Stimulated activated CD4-positive, alpha-beta T cell treated with anti-CD3 and anti-CD28 coated beads, Interleukin-4, amount 100 ng/mL, for 4 hours (primary cell): Measurements from ENCODE around the gene BARX2.
A peak's percentile ranks its signal among the peaks of the same experiment; 100 is the strongest.
"Not testable (repeated sequence)": the region's sequence is repeated elsewhere in the genome, so short reads cannot be mapped to it uniquely, and the experiment has no call there.

ENCODE experiments used
- DNase-seq, 2 experiments: peaks; one replicate each; pipeline ENCODE4 v3.0.0-alpha.2; 2020

The BARX2 gene, protein sequence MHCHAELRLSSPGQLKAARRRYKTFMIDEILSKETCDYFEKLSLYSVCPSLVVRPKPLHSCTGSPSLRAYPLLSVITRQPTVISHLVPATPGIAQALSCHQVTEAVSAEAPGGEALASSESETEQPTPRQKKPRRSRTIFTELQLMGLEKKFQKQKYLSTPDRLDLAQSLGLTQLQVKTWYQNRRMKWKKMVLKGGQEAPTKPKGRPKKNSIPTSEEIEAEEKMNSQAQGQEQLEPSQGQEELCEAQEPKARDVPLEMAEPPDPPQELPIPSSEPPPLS

DNA sequence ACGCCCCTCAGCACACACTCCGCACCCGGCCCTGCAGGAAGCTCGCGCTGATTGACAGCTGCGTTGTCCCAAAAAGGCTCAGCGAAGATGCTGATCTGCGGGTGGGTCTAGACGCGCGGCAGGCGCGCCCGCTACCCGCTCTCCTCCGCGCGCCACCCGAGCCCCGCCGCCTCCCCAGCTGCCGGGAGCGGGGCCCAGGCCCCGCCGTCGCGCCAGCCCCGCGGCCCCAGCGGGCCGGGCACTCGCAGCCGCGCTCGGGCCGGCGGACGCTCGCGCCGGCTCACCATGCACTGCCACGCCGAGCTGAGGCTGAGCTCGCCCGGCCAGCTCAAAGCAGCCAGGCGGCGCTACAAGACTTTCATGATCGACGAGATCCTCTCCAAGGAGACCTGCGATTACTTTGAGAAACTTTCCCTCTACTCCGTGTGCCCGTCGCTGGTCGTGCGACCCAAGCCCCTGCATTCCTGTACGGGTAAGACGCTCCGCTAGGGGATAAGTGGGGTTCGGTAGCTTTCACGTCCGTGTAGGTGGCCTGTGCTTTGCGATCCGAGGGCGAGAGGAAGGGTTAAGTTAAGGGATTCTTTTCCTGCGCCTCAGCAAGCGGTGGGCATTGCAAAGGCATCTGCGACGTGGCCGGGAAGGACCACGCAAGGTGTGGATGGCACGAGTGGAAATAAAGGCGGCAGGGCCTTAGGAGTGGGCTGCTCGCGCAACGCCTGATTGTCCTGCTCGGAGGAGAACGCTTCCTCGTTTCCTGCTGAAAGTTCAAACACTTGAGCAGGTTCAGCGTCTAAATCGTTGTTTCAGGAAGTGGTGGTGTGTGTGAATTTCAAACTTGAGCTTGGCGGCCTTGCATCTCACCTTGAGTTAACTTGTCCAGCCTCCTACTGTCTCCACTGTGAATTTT lies at the start of gene BARX2:
Gene BARX2 (plus strand): TSS at position 98 of the 907 bp plus-strand sequence. CDS start 188 bp downstream, at position 286.
- peak in 1 of 2 experiments; percentile 15 for DNase-seq

DNA sequence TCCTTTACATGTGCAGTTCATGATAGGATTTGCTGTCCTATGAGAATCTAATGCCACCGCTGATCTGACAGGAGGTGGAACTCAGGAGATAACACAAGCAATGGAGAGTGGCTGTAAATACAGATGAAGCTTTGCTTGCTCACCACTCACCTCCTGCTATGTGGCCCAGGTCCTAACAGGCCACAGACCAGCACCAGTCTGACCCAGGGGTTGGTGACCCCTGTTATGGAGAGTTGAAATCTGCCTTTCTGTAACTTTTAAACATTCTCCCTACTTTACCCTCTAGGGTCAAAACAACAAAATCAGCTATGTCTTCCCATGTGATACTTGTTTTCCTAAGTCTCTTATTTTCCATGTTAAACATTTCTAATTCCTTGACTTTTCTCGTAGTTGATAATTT lies 48.7 kb upstream of the BARX2 start:
- DNase-seq, result no peak

DNA sequence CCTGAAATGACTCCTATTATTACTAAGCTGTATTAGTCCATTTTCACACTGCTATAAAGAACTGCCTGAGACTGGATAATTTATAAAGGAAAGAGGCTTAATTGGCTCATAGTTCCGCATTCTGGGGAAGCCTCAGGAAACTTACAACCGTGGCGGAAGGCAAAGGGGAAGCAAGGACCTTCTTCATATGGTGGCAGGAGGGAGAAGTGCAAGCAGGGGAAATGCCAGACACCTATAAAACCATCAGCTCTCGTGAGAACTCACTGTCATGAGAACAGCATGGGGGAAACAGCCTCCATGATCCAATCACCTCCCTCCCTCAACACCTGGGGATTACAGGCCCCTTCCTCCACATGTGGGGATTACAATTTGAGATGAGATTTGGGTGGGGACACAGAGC lies 47.9 kb upstream of the BARX2 start:
- not testable (repeated sequence) for DNase-seq

DNA sequence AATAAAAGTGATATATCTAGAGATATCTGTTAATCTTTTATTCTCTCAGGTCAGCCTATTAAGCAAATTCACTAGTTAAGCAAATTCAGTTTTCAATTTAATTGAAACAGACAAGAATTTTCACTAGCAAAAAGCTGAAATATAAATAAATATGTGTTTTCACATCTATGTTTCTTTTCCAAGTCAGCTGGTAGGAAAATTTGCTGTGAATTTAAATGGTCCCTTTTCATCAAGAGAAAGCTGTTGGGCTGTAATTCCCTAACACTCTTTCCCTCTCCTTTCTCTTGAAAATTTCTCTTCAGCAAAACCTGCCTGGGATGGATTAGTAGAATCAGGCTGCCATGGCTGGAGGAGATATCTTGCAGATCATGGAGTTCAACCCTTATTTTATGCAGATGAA lies 46.9 kb upstream of the BARX2 start:
- no peak for DNase-seq

DNA sequence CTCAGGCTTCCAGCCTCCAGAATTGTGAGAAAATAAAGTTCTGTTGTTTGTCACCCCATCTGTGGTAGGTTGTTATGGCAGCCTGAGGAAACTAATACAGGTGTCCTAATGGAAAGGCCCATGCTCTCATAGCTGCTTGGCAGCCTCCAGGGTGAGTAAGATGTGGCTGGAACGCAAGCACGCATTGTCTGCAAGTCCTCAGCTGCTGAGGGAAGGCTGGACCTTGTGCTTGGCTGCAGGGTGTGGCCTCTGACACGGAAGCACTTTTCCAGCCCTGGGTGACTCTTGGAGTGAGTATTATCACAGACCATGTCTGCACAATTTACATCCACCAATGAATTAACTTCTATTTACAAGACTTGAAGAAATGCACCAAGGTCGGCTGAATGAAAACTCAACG lies 44.4 kb upstream of the BARX2 start:
- no peak for DNase-seq

DNA sequence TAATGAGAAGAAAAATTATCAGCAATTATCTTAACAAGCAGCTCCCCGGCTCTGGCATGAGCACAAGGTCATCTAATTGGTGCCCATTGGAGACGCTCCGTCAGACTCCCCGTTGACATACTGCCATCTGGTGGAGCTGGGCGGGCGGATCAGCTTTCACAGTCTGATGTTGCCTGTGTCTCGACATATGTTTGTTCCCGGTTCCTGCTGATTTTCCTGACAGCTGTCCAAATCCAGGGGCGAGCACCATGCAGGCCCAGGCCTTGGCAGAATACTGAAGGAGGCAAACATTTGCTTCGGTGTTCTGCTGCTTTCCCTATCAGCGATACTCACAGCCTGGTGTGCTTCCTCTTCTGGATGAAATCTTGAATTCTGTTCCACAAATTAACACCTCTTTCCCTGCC lies 43.8 kb upstream of the BARX2 start:
- DNase-seq, result peak; percentile 47 to 62

DNA sequence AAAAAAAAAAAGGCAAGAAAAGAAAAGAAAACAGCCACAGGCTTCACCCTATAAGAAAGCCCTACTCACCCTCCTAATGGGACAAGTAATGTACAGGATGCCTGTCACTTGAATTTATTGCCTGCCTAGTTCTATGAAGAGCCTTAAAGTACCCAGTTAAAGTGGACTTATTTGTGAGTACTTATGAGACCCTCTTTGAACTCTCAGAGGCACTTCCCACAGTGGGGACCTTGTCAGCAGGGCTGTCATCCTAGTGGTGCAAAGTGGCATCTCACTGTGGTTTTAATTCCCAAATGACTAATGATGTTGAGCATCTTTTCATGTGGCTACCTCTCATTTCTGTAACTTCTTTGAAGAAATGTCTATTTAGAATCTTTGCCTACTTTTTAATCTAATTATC lies 41.8 kb upstream of the BARX2 start:
- no peak for DNase-seq

DNA sequence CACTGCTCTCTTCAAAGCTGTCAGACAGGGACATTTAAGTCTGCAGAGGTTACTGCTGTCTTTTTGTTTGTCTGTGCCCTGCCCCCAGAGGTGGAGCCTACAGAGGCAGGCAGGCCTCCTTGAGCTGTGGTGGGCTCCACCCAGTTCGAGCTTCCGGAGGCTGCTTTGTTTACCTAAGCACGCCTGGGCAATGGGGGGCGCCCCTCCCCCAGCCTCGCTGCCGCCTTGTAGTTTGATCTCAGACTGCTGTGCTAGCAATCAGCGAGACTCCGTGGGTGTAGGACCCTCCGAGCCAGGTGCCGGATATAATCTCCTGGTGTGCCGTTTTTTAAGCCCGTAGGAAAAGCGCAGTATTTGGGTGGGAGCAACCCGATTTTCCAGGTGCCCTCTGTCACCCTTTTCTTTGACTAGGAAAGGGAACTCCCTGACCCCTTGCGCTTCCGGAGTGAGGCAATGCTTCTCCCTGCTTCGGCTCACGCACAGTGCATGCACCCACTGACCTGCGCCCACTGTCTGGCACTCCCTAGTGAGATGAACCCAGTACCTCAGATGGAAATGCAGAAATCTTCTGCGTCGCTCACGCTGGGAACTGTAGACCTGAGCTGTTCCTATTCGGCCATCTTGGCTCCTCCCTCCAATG lies 31.2 kb upstream of the BARX2 start:
- not testable (repeated sequence) for DNase-seq

DNA sequence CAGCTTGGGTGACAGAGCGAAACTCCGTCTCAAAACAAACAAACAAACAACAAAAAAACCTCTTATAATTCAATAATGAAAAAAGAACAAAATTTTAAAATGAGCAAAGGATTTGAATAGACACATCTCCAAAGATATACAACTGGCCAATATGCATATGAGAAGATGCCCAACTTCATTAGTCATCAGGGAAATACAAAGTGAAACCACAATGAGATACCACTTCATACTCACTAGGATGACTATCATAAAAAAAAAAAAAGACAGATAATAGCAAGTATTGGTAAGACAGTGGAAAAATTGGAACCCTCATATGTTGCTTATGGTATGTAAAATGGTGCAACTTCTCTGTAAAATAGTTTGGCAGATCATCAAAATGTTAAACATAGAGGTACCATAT lies 28.7 kb upstream of the BARX2 start:
- DNase-seq, result no peak

DNA sequence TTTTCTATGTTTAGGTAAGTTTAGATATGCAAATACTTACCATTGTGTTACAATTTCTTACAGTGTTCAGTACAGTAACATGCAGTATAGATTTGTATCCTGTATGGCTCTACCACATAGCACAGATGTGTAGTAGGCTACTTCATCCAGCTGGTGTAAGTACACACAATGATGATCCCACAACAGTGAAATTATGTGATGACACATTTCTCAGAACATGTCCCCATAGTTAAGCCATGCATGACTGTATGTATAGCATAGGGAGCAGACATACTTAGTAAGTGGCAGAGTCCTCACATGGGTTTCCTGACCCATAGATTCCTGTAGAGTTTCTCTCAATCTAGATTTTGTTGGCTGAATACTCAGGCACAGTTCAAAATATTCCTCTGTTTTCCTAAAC lies 26.8 kb upstream of the BARX2 start:
- DNase-seq, result no peak

DNA sequence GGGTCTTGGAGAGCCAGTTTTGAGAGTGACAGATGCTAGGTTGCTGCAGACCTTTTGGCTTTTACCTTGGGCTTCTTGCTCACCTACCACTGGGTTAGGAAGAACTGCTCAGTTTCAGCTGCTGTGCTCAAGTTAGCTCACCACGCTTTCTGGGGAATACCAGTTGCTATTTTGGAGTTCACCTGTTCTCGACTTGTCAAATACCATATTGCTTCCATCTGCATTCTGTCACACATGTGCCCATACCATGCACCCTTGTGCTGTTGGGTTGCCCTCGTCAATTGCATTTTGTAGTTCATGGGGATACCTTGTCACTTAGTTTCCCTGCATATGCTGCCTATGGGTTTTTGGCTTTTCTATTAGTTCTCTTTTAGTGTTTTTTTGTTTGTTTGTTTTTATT lies 23.0 kb upstream of the BARX2 start:
- no peak for DNase-seq

DNA sequence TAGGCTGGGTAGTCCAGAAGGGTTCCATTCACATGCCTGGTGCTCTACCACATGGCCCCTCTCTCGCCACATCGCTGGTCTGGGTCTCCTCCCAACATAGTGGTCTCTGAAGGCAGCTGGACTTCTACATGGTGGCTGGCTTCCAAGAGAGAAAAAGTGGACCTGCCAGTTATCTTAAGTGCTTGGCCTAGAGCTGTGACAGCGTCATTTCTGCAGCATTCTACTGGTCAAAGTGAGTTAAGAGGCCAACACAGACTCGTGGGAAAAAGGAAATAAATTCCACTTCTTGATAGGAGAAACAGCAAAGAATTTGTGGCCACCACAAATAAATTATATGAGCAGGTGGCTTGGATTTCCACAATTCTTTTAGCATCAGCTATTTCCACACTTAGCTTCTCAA lies 21.0 kb upstream of the BARX2 start:
- DNase-seq, result no peak

DNA sequence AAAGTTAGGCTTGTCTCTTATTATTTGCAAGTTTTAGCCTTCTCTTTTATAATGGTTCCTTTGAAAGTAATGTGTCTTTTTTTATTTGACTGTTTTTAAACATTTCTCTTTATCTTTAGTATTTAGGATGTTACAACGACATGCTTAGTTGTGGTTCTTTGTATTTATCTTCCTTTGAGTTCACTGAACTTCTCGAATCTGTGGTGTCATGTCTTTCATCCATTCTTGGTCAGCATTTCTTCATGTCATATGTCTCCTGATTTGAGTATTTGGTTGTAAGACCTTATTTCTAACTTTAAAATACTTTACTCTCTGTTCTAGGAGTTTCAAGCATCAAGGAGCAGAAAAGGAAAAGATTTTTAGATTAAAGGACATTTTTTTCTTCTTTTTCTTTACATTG lies 15.9 kb upstream of the BARX2 start:
- no peak for DNase-seq

DNA sequence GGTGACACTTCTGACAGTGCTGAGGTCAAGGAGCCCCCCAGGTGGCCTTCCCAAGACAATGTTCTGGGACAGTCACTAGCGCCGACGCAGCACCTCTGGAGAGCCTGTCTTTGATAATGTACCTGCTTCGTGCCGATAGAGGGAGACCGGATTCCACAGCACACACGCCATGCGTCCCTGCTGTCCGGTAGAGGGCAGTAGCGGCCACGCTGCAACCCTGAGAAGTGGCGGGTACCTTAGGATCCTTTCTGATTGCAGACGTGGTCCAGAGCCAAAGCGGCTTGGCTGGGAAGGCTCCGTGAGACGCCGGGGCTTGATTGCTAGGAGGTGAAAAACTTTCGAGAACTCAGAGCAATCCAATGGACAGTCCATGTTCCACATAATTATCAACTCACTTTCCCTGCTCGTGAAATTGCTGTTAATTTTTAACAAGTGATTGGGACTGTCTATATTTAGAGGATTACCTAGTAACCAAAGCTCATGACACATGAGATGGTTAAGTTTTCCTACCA lies 11.4 kb upstream of the BARX2 start:
- peak; percentile 66 to 71 for DNase-seq

DNA sequence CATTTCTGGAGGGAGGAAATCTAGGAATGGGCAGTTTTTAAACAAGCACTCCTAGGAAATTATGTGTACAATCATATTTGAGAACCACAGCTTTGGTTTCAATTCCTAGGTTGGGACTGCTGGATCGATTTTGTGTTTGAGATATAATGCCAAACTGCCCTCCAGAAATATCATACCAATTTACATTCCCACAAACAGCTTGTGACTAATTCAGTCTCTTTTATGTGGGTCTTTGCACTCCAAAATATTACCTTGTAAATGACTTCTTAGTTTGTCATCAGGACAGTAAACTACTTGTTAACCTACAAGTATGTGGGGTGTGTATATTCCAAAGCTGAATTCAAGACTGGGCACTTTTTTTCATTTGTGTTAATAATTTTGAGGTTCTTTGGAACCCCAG lies 9.8 kb upstream of the BARX2 start:
- DNase-seq, result no peak

DNA sequence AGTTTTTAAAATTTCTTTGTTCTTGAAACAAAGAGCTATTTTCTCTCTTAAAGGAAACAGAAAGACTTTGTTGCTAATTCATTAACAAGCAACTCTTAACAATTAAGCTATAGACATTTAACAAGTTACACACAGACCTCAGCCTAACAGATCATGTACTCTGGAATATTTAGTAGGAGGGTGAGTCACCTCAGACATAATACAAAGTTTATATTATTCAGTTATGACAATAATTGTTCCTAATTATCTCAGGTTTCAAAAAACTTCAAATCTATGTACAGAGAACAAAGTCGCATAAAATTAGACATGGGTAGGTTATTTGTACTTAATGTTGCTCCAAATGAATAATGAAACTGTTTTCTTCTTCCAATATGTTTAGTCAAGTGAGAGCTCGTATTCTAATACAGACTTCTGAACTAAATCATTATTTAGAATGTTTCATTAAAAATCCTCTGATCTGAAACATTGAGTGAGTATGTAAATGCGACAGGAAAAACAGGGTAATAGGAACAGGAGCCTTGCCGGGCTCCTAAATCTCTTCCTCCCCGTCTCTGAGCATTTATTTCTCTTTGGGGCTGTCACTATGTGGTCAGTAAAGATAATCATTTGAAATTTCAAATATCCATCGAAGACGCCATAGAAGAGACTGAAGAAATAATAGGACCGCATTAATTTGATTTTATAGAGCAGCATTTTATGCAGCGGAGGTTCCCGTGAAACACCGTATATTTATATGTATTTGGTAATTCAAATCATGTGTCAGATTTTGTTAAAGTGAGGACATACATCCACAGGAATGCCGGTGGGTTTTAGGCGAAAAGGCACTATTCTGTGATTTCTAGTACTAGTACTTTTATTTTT lies 8.7 kb upstream of the BARX2 start:
- no peak for DNase-seq

DNA sequence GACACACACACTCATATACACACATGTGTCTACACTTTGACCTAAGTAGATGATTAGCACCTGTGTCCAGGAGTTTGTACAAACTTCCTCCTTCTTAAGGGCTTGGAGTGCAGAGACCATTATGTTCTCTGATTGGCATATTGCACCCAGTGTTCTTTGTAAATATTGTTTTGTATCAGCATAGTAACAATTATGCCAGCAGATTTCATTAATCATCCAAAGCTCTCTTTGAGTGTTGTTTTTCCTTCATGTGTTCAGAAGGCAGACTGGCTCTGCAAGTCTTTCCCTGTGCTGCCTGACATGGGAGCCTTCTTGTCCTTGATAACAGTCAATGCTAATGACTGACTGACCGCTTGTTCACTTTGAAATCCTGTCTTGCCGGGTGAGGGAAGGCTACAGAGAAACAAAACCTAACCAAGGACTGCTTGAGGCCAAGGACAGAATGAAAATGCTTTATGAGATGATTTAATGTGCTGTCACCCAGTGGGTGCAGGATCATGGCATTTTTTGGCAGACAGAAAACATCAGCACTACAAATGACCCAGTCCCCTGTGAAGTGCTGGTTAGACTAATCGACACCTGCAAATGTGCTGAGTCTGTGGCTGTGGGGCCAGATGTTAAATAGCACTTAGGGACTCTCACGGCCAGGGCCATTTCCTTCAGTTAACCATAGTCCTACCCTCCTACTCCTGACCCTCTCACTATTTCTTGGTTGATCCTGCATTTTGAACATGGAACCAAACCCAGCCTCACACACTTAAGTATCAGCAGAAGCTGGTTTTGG lies 6.6 kb upstream of the BARX2 start:
- no peak for DNase-seq

DNA sequence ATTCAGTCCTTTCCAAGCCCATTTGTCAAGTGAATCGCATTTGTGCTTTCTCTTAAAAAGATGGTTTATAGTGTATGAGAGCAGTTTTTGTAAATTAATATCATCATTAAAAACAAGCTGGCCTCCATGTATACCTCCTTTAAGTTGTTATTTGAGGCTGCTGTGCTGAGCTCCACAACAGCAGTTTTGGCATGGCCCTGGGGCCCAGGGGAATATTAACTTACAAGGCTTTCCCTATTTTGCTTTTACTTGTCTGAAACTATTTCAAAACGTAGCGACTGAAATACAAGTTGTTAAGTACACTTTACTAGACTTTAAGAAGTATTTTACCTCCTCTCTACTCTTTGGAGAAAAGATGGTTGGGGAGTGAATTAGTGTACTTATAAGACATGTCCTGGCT lies 4.9 kb upstream of the BARX2 start:
- DNase-seq, result no peak

DNA sequence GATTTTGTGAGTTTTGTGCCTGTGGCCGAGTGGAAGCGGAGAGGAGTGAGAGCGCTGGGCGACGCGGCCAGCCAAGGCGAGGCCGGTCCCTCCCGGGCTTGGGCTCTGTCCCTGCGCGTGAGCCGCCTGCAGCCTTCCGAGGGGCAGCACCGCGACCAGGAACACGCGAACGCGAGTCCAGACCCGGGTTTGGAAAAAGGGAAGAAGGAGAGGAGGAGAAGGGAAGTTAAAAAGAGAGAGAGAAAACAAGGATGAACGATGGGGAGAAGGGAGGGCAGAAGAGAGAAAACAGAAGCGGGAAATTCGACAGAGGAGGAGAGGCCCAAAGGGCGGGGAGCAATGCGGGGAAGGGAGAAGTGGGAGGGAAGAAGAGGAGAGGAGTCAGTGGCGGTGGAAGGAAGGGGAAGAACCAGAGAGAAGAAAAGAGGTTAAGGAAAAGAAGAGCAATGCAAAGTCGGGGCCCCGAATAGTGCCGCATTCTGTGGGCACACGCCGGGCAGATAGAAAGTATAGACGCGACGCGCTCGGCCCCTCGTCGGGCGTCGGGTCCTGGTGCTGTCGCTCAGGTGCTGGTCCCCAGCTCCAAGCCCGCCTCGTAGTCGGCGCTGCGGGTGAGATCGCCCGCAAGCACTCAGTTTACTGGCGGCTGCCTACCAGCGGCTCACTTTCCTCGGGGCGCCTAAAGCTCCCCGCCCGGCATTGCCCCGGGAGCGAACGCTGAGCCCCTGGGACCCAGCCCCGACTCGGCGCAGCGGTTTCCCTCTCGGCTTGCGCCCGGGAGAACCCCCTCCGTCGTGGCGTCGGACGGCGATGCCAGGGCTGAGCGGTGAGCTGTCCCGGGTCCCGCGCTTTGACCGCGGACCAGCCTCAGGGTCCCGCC lies 2.8 kb upstream of the BARX2 start:
- DNase-seq, result no peak

DNA sequence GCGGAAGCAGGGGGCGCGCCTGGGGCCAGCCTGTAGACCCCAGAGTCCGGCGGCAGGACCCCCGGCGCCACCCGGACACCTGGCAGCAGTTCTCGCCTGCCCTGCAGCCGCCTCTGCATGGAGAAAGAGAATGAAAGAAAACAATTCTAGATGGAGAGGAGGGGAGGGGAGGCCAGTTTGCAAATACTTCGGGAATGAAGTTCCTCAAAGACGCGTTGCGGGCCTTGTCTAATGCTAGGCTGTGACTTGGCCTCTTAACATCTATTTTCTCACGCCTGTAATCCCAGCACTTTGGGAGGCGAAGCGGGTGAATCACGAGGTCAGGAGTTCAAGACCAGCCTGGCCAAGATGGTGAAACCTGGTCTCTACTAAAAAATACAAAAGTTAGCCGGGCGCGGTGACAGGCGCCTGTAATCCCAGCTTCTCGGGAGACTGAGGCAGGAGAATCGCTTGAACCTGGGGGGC lies 2.1 kb upstream of the BARX2 start:
- no peak for DNase-seq
